K562 (cell line): ENCODE results near the gene ANKRD65. TPM values are rescaled to one million over a fixed set of nuclear protein-coding genes. Genes with fewer than 3 reads are reported as not detected.
A peak's percentile ranks its signal among the peaks of the same experiment; 100 is the strongest.

ENCODE experiments used
- ATAC-seq: fragments of 200-7000 bp; cut with Tn5 transposase; 3 replicates; pipeline ENCODE4 v1.9.1; 2020; ENCODE audit warnings: moderate library complexity
- BruUV-seq: library from RNA; stranded (reverse); fragments of 400-500 nt; replicated peaks from 2 replicates; lab custom pipeline; 2021; lab: Mats Ljungman, UMichigan
- CTCF ChIA-PET: fragments of 300-600 bp; formaldehyde crosslinking; extraction: SDS; loops from one replicate; lab custom pipeline; 2021; ENCODE audit warnings: low intra/inter-chr PET ratio; lab: Yijun Ruan, JAX
- POLR2A ChIA-PET: fragments of 300-600, 350-650 bp; sonication (Branson Sonifier 250); formaldehyde crosslinking; extraction: SDS; loops from one replicate; lab custom pipeline; 2021; ENCODE audit warnings: antibody characterized with exemption, inconsistent platforms; lab: Yijun Ruan, JAX
- DNase-seq, 4 experiments: peaks; one replicate each; pipeline versions ENCODE4 v3.0.0 to v3.0.0-alpha.2; 2011 to 2018; ENCODE audit warnings: low spot score in 3 of 4, mixed read lengths in 3 of 4; ENCODE audit errors: extremely low read depth in 1 of 4
- FAIRE-seq: peaks from 2 replicates; lab custom pipeline; 2011; peaks lifted over from hg19 to GRCh38; lab: Jason Lieb, UNC
- H2AFZ ChIP-seq: 2 replicates; pipeline ENCODE4 v1.6.0; 2011; ENCODE audit warnings: low read depth, low read length, control low read depth, inconsistent platforms
- H3K27ac ChIP-seq: fragments of 200-600 bp; 3 replicates; pipeline ENCODE4 v1.8.0; 2011; ENCODE audit warnings: low read depth, mild to moderate bottlenecking, control low read depth, inconsistent platforms, low read length, moderate library complexity, mixed read lengths; ENCODE audit errors: extremely low read depth
- H3K27me3 ChIP-seq, 2 experiments: fragments of 300-600 bp in 1 of 2; 2 replicates in 1 of 2; 3 replicates in 1 of 2; pipeline versions ENCODE4 v1.6.0 to v1.8.0; 2011; ENCODE audit warnings: inconsistent platforms in 2 of 2, low read length in 2 of 2, mild to moderate bottlenecking in 1 of 2, mixed read lengths in 1 of 2, moderate library complexity in 1 of 2; ENCODE audit not compliant: control insufficient read depth in 2 of 2, insufficient read depth in 2 of 2
- H3K36me3 ChIP-seq: fragments of 300-600 bp; 3 replicates; pipeline ENCODE4 v1.8.0; 2011; ENCODE audit warnings: mild to moderate bottlenecking, low read length, inconsistent platforms; ENCODE audit not compliant: control insufficient read depth, insufficient read depth
- H3K4me1 ChIP-seq, 2 experiments: fragments of 200-600 bp in 1 of 2; replicated peaks in 1 of 2; 2 replicates in 1 of 2; 3 replicates in 1 of 2; pipeline versions ENCODE4 v1.5.1 to v1.8.0; 2011; ENCODE audit warnings: inconsistent platforms in 2 of 2, low read length in 2 of 2, mild to moderate bottlenecking in 1 of 2, mixed read lengths in 1 of 2, moderate library complexity in 1 of 2; ENCODE audit not compliant: control insufficient read depth in 2 of 2, insufficient read depth in 2 of 2
- H3K4me2 ChIP-seq: 2 replicates; pipeline ENCODE4 v1.6.1; 2011; ENCODE audit warnings: low read length, control low read depth, inconsistent platforms, mixed read lengths; ENCODE audit not compliant: insufficient read depth
- H3K4me3 ChIP-seq: fragments of 200-600 bp; sonication (generic), shearing (Covaris generic); 2 replicates; pipeline ENCODE4 v1.5.1; 2016; ENCODE audit warnings: control low read depth, inconsistent platforms
- H3K79me2 ChIP-seq: fragments of 200-600 bp; 3 replicates; pipeline ENCODE4 v1.8.0; 2011; ENCODE audit warnings: low read length, inconsistent platforms; ENCODE audit not compliant: control insufficient read depth, insufficient read depth
- H3K9ac ChIP-seq, 2 experiments: 2 replicates each; pipeline versions ENCODE4 v1.6.0 to v1.6.1; 2011; ENCODE audit warnings: low read depth in 2 of 2, low read length in 2 of 2, control low read depth in 1 of 2, inconsistent platforms in 1 of 2, mild to moderate bottlenecking in 1 of 2, mixed read lengths in 1 of 2; ENCODE audit not compliant: insufficient read depth in 1 of 2
- H3K9me1 ChIP-seq: one replicate; pipeline ENCODE4 v1.6.0; 2011; ENCODE audit warnings: inconsistent platforms, mild to moderate bottlenecking, low read length, moderate library complexity; ENCODE audit not compliant: control insufficient read depth, insufficient read depth
- H3K9me3 ChIP-seq: replicated peaks from 2 replicates; pipeline ENCODE4 v1.5.1; 2011; ENCODE audit warnings: low read depth, low read length, inconsistent platforms; ENCODE audit not compliant: control insufficient read depth, insufficient read depth
- H4K20me1 ChIP-seq: replicated peaks from 2 replicates; pipeline ENCODE4 v1.6.1; 2011; ENCODE audit warnings: low read length, inconsistent platforms, mixed read lengths; ENCODE audit not compliant: control insufficient read depth, insufficient read depth
- EP400 ChIP-seq: fragments of 450-650 bp; IDR thresholded peaks from 2 replicates; pipeline ENCODE4 v1.6.1; 2017; ENCODE audit warnings: antibody characterized with exemption, mild to moderate bottlenecking, moderate library complexity
- HMGN3 ChIP-seq: IDR thresholded peaks from 2 replicates; pipeline ENCODE4 v1.6.1; 2011; ENCODE audit warnings: borderline replicate concordance, low read depth, mild to moderate bottlenecking, mixed read lengths, low read length; ENCODE audit not compliant: insufficient read length; ENCODE audit errors: extremely low read depth
- ILK ChIP-seq: fragments of 450-650 bp; IDR thresholded peaks from 2 replicates; pipeline ENCODE4 v1.6.1; 2016; ENCODE audit warnings: missing genetic modification characterization, low read depth, mild to moderate bottlenecking, missing compliant biosample characterization, moderate library complexity, borderline replicate concordance
- MLLT1 ChIP-seq, 2 experiments: fragments of 450-650 bp; IDR thresholded peaks; 2 replicates each; pipeline ENCODE4 v1.6.1; 2016
- NR4A1 ChIP-seq, 2 experiments: fragments of 250-450 bp in 1 of 2; fragments of 450-650 bp in 1 of 2; sonication (Bioruptor Pico) in 1 of 2; IDR thresholded peaks; 2 replicates each; pipeline versions ENCODE4 v1.4.0 to v1.6.1; 2016 to 2020; ENCODE audit warnings: mild to moderate bottlenecking in 2 of 2, missing compliant biosample characterization in 1 of 2, missing genetic modification characterization in 1 of 2, moderate library complexity in 1 of 2
- PTBP1 ChIP-seq: fragments of 200-400 bp; formaldehyde crosslinking; IDR thresholded peaks from 2 replicates; pipeline ENCODE4 v1.6.1; 2017; ENCODE audit warnings: low read depth, low read length
- TFAM ChIP-seq: fragments of 250-450 bp; sonication (Bioruptor Pico); conservative IDR thresholded peaks from 2 replicates; pipeline ENCODE4 v1.5.0; 2021; ENCODE audit warnings: mild to moderate bottlenecking, moderate library complexity
- WGBS: fragments of 100-300 bp; shearing (Covaris generic); methylation state at CpG from one replicate; pipeline ENCODE4 v1.1.6; 2016; ENCODE audit warnings: low coverage, mixed read lengths; ENCODE audit not compliant: insufficient coverage; ENCODE audit errors: missing lambda C conversion rate; 5-methylcytosine and 5-hydroxymethylcytosine counted together
- in situ Hi-C: fragments of 300-500 bp; cut with MboI; formaldehyde crosslinking; loops from 4 replicates; pipeline ENCODE4 v1.15.0; 2018; ENCODE audit warnings: inconsistent platforms, mixed read lengths
- intact Hi-C: fragments of 100-400 bp; cut with micrococcal nuclease; formaldehyde crosslinking; loops from 2 replicates; pipeline ENCODE4 v1.14.2; 2022
- polyA plus RNA-seq, 8 experiments: library from polyadenylated mRNA; depleted of rRNA in 4 of 8; stranded (reverse) in 5 of 8; unstranded in 3 of 8; fragments of >200 nt; fragmentation: Nextera tagmentation in 2 of 8; fragmentation: Illumina TruSeq in 1 of 8; extraction: Ambion mirVana in 2 of 8; extraction: Trizol in 1 of 8; gene quantifications; 2 replicates each; pipeline versions ENCODE4 v1.2.1 to v1.2.3, GENCODE V29; 2011 to 2014; ENCODE audit warnings: inconsistent platforms in 1 of 8, missing spikeins in 1 of 8
- total RNA-seq, 7 experiments: library from RNA; depleted of rRNA in 6 of 7; stranded (reverse); fragments of >200 nt in 6 of 7; fragmentation: Illumina TruSeq in 2 of 7; extraction: Trizol in 2 of 7; gene quantifications; 2 replicates each; pipeline versions ENCODE4 v1.2.1 to v1.2.3, GENCODE V29; 2011 to 2021; ENCODE audit warnings: low replicate concordance in 1 of 7

ANKRD65 gene
- total and polyA plus RNA-seq, 9 of the 15 experiments (the other 6 are each of a cell fraction or from before 2014, with no cell fraction given) = not detected

- intact Hi-C loops (no loop called here), in situ Hi-C loops (no loop called here)
- Histone ChIP-seq H3K9me3 (no peaks in the 10 kb centered on the region), H3K9ac (peak overlapping the region in 1 of 2 experiments; percentile 39; a peak in 1 of 4 replicates), H3K9me1 (no peaks in the 10 kb centered on the region), H3K4me1 (peaks cover 3 to 25% of the 10 kb centered on the region in 2 experiments; a peak in 4 of 5 replicates), H3K27me3 (no peaks in the 10 kb centered on the region), H3K79me2 (no peaks in the 10 kb centered on the region), H3K27ac (no peak overlapping the region), H3K4me2 (no peak overlapping the region), H3K4me3 (no peak overlapping the region), H4K20me1 (no peaks in the 10 kb centered on the region), H2AFZ (no peak overlapping the region), H3K36me3 (no peaks in the 10 kb centered on the region)
- DNase-seq (no peak), ATAC-seq (no peak), FAIRE-seq (no peak)
- 74% methylated on average over 18 of the region's 21 CpGs for WGBS
- ChIA-PET CTCF (no interaction called here), POLR2A (interaction anchor here (0.6 kb wide), 2 partner anchors 10 to 20 kb away, joined by 3 to 5 read pairs; no protein-coding TSS in a partner anchor)
- BruUV-seq = no TSS peak
- TF ChIP-seq NR4A1 (CRISPR knock-in tag; IDR thresholded peaks at IDR 0.05) (no peak), NR4A1 (tag; IDR thresholded peaks at IDR 0.05) (no peak), ILK (tag) (no peak), MLLT1 (IDR thresholded peaks at IDR 0.05) (no peak), EP400 (no peak), PTBP1 (no peak), HMGN3 (peak; percentile 27), TFAM (CRISPR knock-in tag) (no peak)
Observed at GRCh38 chr1:1419363-1419812, 1.7 kb downstream of the ANKRD65 start.
